DMS 273 treated with DMSO at 0.1 percent for 48 hours (cell line): Measurements from ENCODE around the gene TRAPPC3.
A peak's percentile ranks its signal among the peaks of the same experiment; 100 is the strongest.

ENCODE experiments used
- DNase-seq: peaks from one replicate; lab custom pipeline; 2025; lab: John Stamatoyannopoulos, UW

TRAPPC3 gene

GRCh38 chr1:36098650-36099365 lies 50.5 kb downstream of the TRAPPC3 start:
- no peak for DNase-seq

- no peak for DNase-seq
Measured at GRCh38 chr1:36097693-36098585, 51.3 kb downstream of the TRAPPC3 start.

- DNase-seq, result no peak
Measured at GRCh38 chr1:36096500-36097432, 52.5 kb downstream of the TRAPPC3 start.

- DNase-seq, result no peak
Measured at GRCh38 chr1:36095760-36096405, 53.4 kb downstream of the TRAPPC3 start.

- DNase-seq, result no peak
Measured at GRCh38 chr1:36094621-36095061, 54.6 kb downstream of the TRAPPC3 start.

- DNase-seq, result no peak
Measured at GRCh38 chr1:36093929-36094328, 55.4 kb downstream of the TRAPPC3 start.

- no peak for DNase-seq
Measured at GRCh38 chr1:36093226-36093625, 56.1 kb downstream of the TRAPPC3 start.

- no peak for DNase-seq
Measured at GRCh38 chr1:36092798-36093185, 56.5 kb downstream of the TRAPPC3 start.

GRCh38 chr1:36092166-36092797 lies 57.0 kb downstream of the TRAPPC3 start:
- DNase-seq, result peak; percentile 17

GRCh38 chr1:36091698-36092097 lies 57.6 kb downstream of the TRAPPC3 start:
- DNase-seq, result no peak

- DNase-seq, result no peak
Measured at GRCh38 chr1:36091141-36091540, 58.1 kb downstream of the TRAPPC3 start.

GRCh38 chr1:36089393-36090121 lies 59.7 kb downstream of the TRAPPC3 start:
- DNase-seq, result no peak

GRCh38 chr1:36088577-36089392 lies 60.5 kb downstream of the TRAPPC3 start, which contains the start of gene ADPRS:
TSS of gene ADPRS (plus strand) at chr1:36088892. CDS start at chr1:36088905, 13 bp downstream.
- peak; percentile 71 for DNase-seq

GRCh38 chr1:36088265-36088576 lies 61.1 kb downstream of the TRAPPC3 start:
- DNase-seq, result no peak

GRCh38 chr1:36087233-36088123 lies 61.8 kb downstream of the TRAPPC3 start:
- no peak for DNase-seq
